Stomach smooth muscle (tissue), 2 donors: ENCODE measurements around the gene NGRN.
"Not testable (repeated sequence)": the region's sequence is repeated elsewhere in the genome, so short reads cannot be mapped to it uniquely, and the experiment has no call there.

Source experiments
- H3K27ac ChIP-seq: one replicate; pipeline ENCODE4 v1.7.0; 2013; ENCODE audit warnings: mild to moderate bottlenecking, low read length, inconsistent platforms
- H3K27me3 ChIP-seq, 2 donors: one replicate each; pipeline ENCODE4 v1.7.0; 2013; ENCODE audit warnings: low read length in 2 of 2; ENCODE audit not compliant: insufficient read depth in 2 of 2, control insufficient read depth in 1 of 2
- H3K36me3 ChIP-seq, 2 donors: one replicate each; pipeline ENCODE4 v1.7.0; 2013; ENCODE audit warnings: low read length in 2 of 2; ENCODE audit not compliant: control insufficient read depth in 2 of 2, insufficient read depth in 2 of 2
- H3K4me1 ChIP-seq: one replicate; pipeline ENCODE4 v1.7.0; 2013; ENCODE audit warnings: low read length; ENCODE audit not compliant: control insufficient read depth, insufficient read depth
- H3K4me3 ChIP-seq, 2 donors: one replicate each; pipeline ENCODE4 v1.7.0; 2013; ENCODE audit warnings: low read length in 2 of 2
- H3K9ac ChIP-seq, 2 donors: one replicate each; pipeline ENCODE4 v1.7.0; 2013; ENCODE audit warnings: low read length in 2 of 2, mild to moderate bottlenecking in 1 of 2
- H3K9me3 ChIP-seq, 2 donors: one replicate each; pipeline ENCODE4 v1.7.0; 2013; ENCODE audit warnings: low read length in 2 of 2; ENCODE audit not compliant: control insufficient read depth in 2 of 2
- donor health status: healthy.
- donor health status: Pancreatic carcinoma.

The NGRN gene

DNA sequence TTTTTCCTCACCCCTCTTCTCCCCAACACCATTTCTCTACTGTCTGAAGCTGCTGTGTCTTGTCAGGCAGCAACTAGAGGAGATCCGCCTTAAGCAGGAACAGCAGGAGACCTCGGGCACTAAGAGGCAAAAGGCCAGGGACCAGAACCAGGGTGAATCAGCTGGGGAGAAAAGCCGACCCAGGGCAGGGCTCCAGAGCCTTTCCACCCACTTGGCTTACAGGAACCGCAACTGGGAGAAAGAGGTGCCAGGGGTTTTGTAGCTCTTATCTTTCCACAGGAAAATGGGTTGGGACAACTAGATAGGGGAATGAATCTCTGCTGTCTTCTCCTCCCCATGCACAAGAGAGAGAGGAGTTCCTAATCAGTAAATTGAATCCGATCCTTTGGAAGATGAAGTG lies 3.0 kb upstream of the NGRN start:
- no peak overlapping the region for H3K4me3 ChIP-seq
- H3K27ac ChIP-seq, result no peak overlapping the region
- H3K36me3 ChIP-seq, result no peaks in the 10 kb centered on the region
- H3K9me3 ChIP-seq, result no peaks in the 10 kb centered on the region
- H3K4me1 ChIP-seq, result peaks cover 20% of the 10 kb centered on the region
- H3K27me3 ChIP-seq, result no peaks in the 10 kb centered on the region
- no peak overlapping the region for H3K9ac ChIP-seq

DNA sequence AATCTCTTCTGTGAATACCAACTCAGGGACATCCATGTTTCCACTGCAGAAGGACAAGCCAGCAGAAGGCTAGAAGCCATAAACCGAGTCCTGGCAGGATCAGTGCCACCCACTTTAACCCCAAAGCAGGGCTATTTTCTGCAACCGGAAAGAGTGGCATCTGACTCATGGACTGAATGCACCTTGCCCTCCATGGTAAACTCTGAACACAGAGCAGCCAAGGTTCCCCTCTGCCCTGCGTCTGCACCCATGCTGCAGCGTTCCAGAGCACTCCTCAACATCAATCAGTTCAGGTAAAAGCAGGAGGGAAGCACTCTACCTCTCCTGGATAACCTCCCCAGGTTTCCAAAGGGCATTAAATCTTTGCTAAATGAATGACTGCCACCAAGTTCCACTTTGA lies 801 bp upstream of the NGRN start:
- H3K27ac ChIP-seq, result peak overlapping the region; percentile 95
- H3K27me3 ChIP-seq, result no peaks in the 10 kb centered on the region
- H3K9ac ChIP-seq, result peak overlapping the region; percentile 94 to 97
- peaks cover 26% of the 10 kb centered on the region for H3K4me1 ChIP-seq
- peak overlapping the region; percentile 92 to 95 for H3K4me3 ChIP-seq
- no peaks in the 10 kb centered on the region for H3K9me3 ChIP-seq
- peaks cover 0 to 3% of the 10 kb centered on the region in 2 donors for H3K36me3 ChIP-seq

DNA sequence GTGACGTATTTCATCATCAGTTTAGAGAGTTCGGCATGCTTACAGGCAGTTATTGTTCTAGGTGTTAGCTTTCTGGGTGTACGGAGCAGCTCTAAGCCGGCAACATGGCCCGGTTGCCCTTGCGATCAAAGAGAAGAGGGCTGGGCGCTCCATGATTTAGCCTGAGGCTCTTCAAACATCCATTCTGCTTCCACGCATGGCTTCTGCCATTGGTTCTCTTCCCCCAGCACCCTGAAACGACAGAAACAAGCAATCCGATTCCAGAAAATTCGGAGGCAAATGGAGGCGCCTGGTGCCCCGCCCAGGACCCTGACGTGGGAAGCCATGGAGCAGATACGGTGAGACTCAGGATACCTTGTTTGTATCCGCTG lies 574 bp downstream of the NGRN start:
- no peaks in the 10 kb centered on the region for H3K9me3 ChIP-seq
- peaks cover 4 to 10% of the 10 kb centered on the region in 2 donors for H3K36me3 ChIP-seq
- H3K4me3 ChIP-seq, result peak overlapping the region; percentile 92 to 95
- no peaks in the 10 kb centered on the region for H3K27me3 ChIP-seq
- peaks cover 30% of the 10 kb centered on the region for H3K4me1 ChIP-seq
- H3K9ac ChIP-seq, result peak overlapping the region; percentile 94 to 97
- H3K27ac ChIP-seq, result peak overlapping the region; percentile 95

- Histone ChIP-seq H3K9ac (peak overlapping the region; percentile 94 to 97), H3K27me3 (no peaks in the 10 kb centered on the region), H3K27ac (peak overlapping the region; percentile 95), H3K4me3 (peak overlapping the region; percentile 92 to 95), H3K4me1 (peaks cover 30% of the 10 kb centered on the region), H3K36me3 (peaks cover 8 to 14% of the 10 kb centered on the region in 2 donors), H3K9me3 (no peaks in the 10 kb centered on the region)
These were observed 1.0 kb downstream of the NGRN start for GRCh38 chr15:90266485-90266884.

DNA sequence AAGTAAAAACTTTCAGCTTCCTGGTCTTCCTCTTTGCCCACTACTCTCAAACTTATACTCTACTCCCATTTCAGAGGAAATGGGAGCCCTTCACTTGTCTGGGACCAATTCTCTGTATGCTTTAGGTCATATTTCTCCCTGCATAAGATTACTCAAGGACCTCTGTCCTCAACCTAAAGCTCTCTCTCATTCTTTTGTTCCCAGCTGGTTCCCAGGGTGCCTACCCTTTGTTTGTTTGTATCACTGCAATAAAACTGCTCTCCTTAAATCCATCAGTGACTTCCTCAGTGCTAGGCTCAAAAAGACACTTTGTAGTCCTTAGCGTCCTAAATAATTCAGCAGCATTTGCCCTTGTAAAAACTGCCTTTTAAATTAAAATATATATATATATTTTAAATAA lies 2.9 kb downstream of the NGRN start:
- H3K4me3 ChIP-seq, result no peak overlapping the region

GRCh38 chr15:90270502-90271150 lies 5.2 kb downstream of the NGRN start:
- H3K27ac ChIP-seq, result no peak overlapping the region
- no peak overlapping the region for H3K9ac ChIP-seq
- H3K4me1 ChIP-seq, result peaks cover 21% of the 10 kb centered on the region
- no peaks in the 10 kb centered on the region for H3K9me3 ChIP-seq
- peaks cover 21 to 29% of the 10 kb centered on the region in 2 donors for H3K36me3 ChIP-seq
- no peaks in the 10 kb centered on the region for H3K27me3 ChIP-seq
- no peak overlapping the region for H3K4me3 ChIP-seq

More for the DNA sequence above, 2.9 kb downstream of the NGRN start:
- Histone ChIP-seq H3K27me3 (no peaks in the 10 kb centered on the region), H3K9ac (no peak overlapping the region), H3K27ac (no peak overlapping the region), H3K36me3 (peaks cover 18 to 26% of the 10 kb centered on the region in 2 donors), H3K4me1 (peaks cover 30% of the 10 kb centered on the region), H3K9me3 (no peaks in the 10 kb centered on the region)

DNA sequence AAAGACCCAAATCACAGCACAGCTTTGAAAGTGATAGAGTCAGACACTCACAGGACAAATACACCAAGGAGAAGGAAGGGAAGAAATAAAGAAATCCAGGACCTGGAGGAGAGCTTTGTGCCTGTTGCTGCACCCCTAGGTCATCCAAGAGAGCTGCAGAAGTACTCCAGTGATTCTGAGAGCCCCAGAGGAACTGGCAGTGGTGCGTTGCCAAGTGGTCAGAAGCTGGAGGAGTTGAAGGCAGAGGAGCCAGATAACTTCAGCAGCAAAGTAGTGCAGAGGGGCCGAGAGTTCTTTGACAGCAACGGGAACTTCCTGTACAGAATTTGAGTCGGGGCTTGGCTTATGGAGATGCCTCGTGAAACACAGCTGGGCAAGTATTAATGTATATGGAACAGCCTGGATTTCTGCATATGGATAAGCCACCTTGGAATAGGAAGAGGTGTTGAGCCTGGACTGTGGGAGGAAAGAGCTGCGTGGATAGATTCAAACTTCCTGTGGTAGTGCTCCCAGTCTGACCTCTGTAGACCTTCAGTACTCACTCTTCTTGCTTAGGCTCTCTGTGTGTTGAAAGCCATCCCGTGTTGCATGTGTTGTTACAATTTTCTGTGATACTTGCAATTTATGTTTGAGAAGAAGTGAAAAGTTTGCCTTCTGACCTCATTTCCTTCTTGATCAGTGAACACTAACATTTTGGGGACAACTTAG lies 6.1 kb downstream of the NGRN start:
- no peaks in the 10 kb centered on the region for H3K27me3 ChIP-seq
- no peak overlapping the region for H3K4me3 ChIP-seq
- H3K9me3 ChIP-seq, result no peaks in the 10 kb centered on the region
- peaks cover 21 to 29% of the 10 kb centered on the region in 2 donors for H3K36me3 ChIP-seq
- H3K9ac ChIP-seq, result no peak overlapping the region
- no peak overlapping the region for H3K27ac ChIP-seq
- H3K4me1 ChIP-seq, result peaks cover 19% of the 10 kb centered on the region

DNA sequence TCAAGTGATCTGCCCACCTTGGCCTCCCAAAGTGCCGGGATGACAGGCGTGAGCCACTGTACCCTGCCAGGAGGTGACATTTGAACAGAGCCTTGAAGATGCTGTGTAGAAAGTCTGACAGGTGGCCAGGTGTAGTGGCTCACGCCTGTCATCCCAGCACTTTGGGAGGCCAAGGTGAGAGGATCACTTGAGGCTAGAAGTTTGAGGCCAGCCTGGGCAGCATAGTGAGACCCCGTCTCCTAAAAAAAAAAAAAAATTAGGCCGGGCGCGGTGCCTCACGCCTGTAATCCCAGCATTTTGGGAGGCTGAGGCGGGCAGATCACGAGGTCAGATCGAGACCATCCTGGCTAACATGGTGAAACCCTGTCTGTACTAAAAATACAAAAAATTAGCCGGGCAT lies 13.0 kb downstream of the NGRN start:
- not testable (repeated sequence) for H3K4me1 ChIP-seq, H3K36me3 ChIP-seq, H3K27me3 ChIP-seq, H3K9ac ChIP-seq, H3K9me3 ChIP-seq, H3K27ac ChIP-seq, H3K4me3 ChIP-seq

DNA sequence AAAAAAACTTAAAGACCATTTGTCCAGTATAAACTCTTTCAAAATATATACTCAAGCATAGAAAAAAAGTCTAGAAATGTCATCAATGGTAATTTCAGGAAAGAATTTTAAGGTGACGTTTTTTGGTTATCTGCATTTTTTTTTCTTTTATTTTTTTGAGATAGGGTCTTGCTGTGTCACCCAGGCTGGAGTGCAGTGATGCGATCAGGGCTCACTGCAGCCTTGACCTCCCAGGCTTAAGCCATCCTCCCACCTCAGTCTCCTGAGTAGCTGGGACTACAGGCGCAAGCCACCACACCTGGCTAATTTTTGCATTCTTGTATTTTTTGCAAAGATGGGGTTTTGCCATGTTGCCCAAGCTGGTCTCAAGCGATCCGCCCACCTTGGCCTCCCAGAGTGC lies 15.3 kb downstream of the NGRN start:
- not testable (repeated sequence) for H3K9ac ChIP-seq, H3K36me3 ChIP-seq, H3K4me3 ChIP-seq, H3K9me3 ChIP-seq, H3K27me3 ChIP-seq, H3K4me1 ChIP-seq, H3K27ac ChIP-seq

- H3K9me3 ChIP-seq, H3K4me3 ChIP-seq, H3K27ac ChIP-seq, H3K9ac ChIP-seq, H3K36me3 ChIP-seq, H3K27me3 ChIP-seq, H3K4me1 ChIP-seq: not testable (repeated sequence)
These were observed 16.2 kb downstream of the NGRN start for GRCh38 chr15:90281637-90282036.

- H3K4me3 ChIP-seq, result no peak overlapping the region
- H3K27me3 ChIP-seq, result no peaks in the 10 kb centered on the region
- no peak overlapping the region for H3K27ac ChIP-seq
- no peaks in the 10 kb centered on the region for H3K36me3 ChIP-seq
- H3K9me3 ChIP-seq, result no peaks in the 10 kb centered on the region
- no peak overlapping the region for H3K9ac ChIP-seq
- H3K4me1 ChIP-seq, result no peaks in the 10 kb centered on the region
These were observed 21.2 kb downstream of the NGRN start for GRCh38 chr15:90286678-90287077.
